ENCODE results near the gene ZFAND6.

Gene ZFAND6

DNA sequence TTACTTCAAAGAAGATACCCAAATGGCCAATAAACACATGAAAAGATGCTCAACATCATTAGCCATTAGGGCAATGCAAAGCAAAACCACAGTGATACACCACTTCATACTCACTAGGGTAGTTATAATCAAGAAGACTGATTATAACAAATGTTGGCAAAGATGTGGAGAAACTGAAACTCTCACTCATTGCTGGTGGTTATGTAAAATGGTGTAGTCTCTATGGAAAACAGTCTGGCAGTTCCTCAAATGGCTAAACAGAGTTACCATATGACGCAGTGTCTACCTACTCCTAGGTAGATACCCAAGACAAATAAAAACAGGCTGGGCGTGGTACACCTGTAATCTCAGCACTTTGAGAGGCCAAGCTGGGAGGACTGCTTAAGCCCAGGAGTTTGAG lies 3.5 kb upstream of the ZFAND6 start:
- Histone ChIP-seq H3K4me3 (ENCODE audit: low read depth in 1 of 2, low read length in 2 of 2) (no peak overlapping the region), H3K4me1 (ENCODE audit: control insufficient read depth in 1 of 2, insufficient read depth in 2 of 2, low read length in 2 of 2) (peaks cover 4 to 7% of the 10 kb centered on the region in 2 donors), H3K27ac (ENCODE audit: low read length) (no peak overlapping the region)

DNA sequence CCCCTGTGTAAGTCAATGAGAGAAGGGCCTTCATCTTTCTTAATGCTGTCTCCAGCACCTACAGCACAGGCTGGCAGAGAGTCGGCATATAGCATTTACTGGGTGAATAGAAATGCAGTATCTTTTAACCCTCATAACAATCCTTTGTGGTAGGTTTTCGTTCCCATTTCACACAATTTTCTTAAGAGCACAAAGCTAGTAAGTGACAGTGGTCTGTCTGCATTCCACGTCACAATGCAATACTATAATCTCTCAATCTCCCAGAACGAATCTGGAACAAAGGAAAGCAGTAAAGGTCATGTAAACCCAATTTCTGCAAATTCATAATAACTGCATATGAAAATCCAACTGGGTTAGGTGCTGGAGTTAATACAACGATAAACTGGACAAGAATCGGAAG lies 1.4 kb upstream of the ZFAND6 start:
- no peaks in the 10 kb centered on the region for H3K36me3 ChIP-seq (ENCODE audit: control insufficient read depth in 1 of 2, insufficient read depth in 2 of 2, low read length in 2 of 2)
- no peak overlapping the region for H3K27ac ChIP-seq (ENCODE audit: low read length)
- no peaks in the 10 kb centered on the region for H3K27me3 ChIP-seq (ENCODE audit: low read depth, low read length)
- H3K4me1 ChIP-seq (ENCODE audit: control insufficient read depth in 1 of 2, insufficient read depth in 2 of 2, low read length in 2 of 2), result peaks cover 15 to 22% of the 10 kb centered on the region in 2 donors
- no peaks in the 10 kb centered on the region for H3K9me3 ChIP-seq (ENCODE audit: control insufficient read depth in 1 of 2, low read length in 2 of 2)
- H3K4me3 ChIP-seq (ENCODE audit: low read depth in 1 of 2, low read length in 2 of 2), result no peak overlapping the region

More for the DNA sequence above, 3.5 kb upstream of the ZFAND6 start:
- H3K9me3 ChIP-seq (ENCODE audit: control insufficient read depth in 1 of 2, low read length in 2 of 2), result no peaks in the 10 kb centered on the region
- H3K27me3 ChIP-seq (ENCODE audit: low read depth, low read length), result no peaks in the 10 kb centered on the region
- no peaks in the 10 kb centered on the region for H3K36me3 ChIP-seq (ENCODE audit: control insufficient read depth in 1 of 2, insufficient read depth in 2 of 2, low read length in 2 of 2)

DNA sequence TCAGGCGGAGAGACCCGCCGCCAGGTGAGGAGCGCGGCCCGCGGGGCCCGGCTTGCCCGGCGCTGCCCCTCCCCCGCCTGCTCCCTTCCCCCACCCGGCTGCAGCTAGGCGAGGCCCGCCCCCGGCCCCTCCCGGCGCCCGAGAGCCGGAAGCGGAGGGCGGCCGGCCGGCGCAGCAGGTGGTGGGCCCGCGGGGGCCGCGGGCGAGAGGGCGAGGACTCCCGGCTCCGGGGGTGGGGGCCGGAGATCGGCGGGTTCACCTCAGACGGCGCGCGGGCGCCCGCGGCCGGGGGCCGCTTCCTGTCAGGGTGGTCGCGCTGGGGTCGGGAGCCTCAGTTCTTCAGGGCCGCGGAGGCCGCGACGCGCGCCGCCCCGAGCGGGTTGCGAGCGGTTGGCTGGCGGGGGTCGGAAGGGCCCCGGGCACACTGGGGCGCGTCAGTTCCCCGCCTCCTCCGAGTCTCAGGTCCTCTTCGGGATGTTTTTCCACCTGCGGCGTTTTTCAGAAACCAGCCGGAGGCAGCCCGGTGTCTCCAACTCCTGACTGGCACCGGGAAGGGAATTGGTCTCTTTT lies 395 bp downstream of the ZFAND6 start:
- Histone ChIP-seq H3K4me1 (ENCODE audit: control insufficient read depth in 1 of 2, insufficient read depth in 2 of 2, low read length in 2 of 2) (peaks cover 15 to 22% of the 10 kb centered on the region in 2 donors), H3K27ac (ENCODE audit: low read length) (peak overlapping the region; percentile 92), H3K4me3 (ENCODE audit: low read depth in 1 of 2, low read length in 2 of 2) (peak overlapping the region; percentile 70 to 93), H3K27me3 (ENCODE audit: low read depth, low read length) (no peaks in the 10 kb centered on the region), H3K9me3 (ENCODE audit: control insufficient read depth in 1 of 2, low read length in 2 of 2) (no peaks in the 10 kb centered on the region), H3K36me3 (ENCODE audit: control insufficient read depth in 1 of 2, insufficient read depth in 2 of 2, low read length in 2 of 2) (no peaks in the 10 kb centered on the region)

DNA sequence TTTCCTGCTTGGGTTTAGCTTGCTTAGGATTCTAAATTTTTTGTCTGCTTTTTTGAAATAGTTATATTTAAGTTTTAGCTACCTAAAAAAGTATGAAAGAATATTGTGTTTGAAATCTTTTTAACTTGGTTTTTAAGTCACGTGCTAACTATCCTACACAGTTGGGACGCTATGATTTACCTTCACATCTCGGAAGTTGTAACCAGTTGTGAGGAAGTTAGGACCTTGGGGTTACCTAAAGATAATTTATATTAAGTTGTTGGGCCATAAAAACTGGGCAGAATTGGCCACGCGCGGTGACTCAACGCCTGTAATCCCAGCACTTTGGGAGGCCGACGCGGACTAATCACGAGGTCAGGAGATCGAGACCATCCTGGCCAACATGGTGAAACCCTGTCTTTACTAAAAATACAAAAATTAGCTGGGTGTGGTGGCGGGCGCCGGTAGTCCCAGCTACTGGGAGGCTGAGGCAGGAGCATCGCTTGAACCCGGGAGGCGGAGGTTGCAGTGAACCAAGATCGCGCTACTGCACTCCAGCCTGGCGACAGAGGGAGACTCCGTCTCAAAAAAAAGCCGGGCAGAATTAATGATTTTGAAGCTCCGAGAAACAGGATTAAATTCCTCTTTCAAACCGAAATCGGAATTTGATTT lies 1.0 kb downstream of the ZFAND6 start:
- Histone ChIP-seq H3K4me1 (ENCODE audit: control insufficient read depth in 1 of 2, insufficient read depth in 2 of 2, low read length in 2 of 2) (peaks cover 15 to 22% of the 10 kb centered on the region in 2 donors), H3K9me3 (ENCODE audit: control insufficient read depth in 1 of 2, low read length in 2 of 2) (no peaks in the 10 kb centered on the region)

DNA sequence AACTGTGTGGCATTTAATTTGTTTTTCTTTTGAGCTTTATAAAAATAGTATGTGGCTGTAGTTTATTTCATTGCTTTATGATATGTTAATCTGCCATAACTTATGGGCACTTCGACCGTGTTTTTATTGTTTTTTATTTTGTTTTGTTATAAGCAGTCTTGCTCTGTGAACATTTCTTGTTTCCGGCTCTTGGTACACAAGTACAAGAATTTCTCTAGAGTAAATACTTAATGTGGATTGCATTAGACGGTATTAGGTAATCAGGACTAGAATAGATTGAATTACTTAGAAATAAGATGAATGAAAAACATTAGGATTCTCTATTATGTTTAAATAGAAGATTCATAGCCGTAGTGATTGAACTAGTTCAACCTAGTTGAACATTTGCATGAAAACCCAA lies 2.1 kb downstream of the ZFAND6 start:
- H3K27ac ChIP-seq (ENCODE audit: low read length), result no peak overlapping the region
- peaks cover 15 to 22% of the 10 kb centered on the region in 2 donors for H3K4me1 ChIP-seq (ENCODE audit: control insufficient read depth in 1 of 2, insufficient read depth in 2 of 2, low read length in 2 of 2)
- peak overlapping the region in 1 of 2 donors; percentile 93 for H3K4me3 ChIP-seq (ENCODE audit: low read depth in 1 of 2, low read length in 2 of 2)
- no peaks in the 10 kb centered on the region for H3K27me3 ChIP-seq (ENCODE audit: low read depth, low read length)
- no peaks in the 10 kb centered on the region for H3K36me3 ChIP-seq (ENCODE audit: control insufficient read depth in 1 of 2, insufficient read depth in 2 of 2, low read length in 2 of 2)
- no peaks in the 10 kb centered on the region for H3K9me3 ChIP-seq (ENCODE audit: control insufficient read depth in 1 of 2, low read length in 2 of 2)

More for the DNA sequence above, 1.0 kb downstream of the ZFAND6 start:
- H3K27ac ChIP-seq (ENCODE audit: low read length), result peak overlapping the region; percentile 92
- H3K27me3 ChIP-seq (ENCODE audit: low read depth, low read length), result no peaks in the 10 kb centered on the region
- H3K36me3 ChIP-seq (ENCODE audit: control insufficient read depth in 1 of 2, insufficient read depth in 2 of 2, low read length in 2 of 2), result no peaks in the 10 kb centered on the region
- peak overlapping the region; percentile 70 to 93 for H3K4me3 ChIP-seq (ENCODE audit: low read depth in 1 of 2, low read length in 2 of 2)

DNA sequence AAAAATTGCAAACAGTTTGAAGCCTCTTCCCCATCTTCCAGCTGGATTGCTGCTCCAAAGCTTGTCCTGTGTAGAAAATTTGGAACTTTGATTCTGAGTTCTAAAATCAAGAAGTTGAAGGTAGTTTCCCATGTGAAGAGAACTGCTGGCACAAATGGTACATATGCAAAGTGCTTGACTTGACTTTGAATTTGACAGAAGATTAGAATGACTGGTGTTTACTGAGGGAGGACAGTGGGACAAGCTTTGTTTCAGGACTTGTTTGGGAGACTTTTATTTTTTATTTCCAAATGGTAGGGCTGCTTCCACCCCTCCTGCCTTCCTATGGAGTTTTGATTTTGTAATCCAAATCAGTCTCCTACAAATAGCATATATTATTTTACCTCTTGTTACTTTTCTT lies 7.4 kb downstream of the ZFAND6 start:
- H3K36me3 ChIP-seq (ENCODE audit: control insufficient read depth in 1 of 2, insufficient read depth in 2 of 2, low read length in 2 of 2), result no peaks in the 10 kb centered on the region
- H3K4me1 ChIP-seq (ENCODE audit: control insufficient read depth in 1 of 2, insufficient read depth in 2 of 2, low read length in 2 of 2), result peaks cover 4 to 5% of the 10 kb centered on the region in 2 donors
- H3K27me3 ChIP-seq (ENCODE audit: low read depth, low read length), result no peaks in the 10 kb centered on the region
- no peak overlapping the region for H3K27ac ChIP-seq (ENCODE audit: low read length)
- no peak overlapping the region for H3K4me3 ChIP-seq (ENCODE audit: low read depth in 1 of 2, low read length in 2 of 2)
- H3K9me3 ChIP-seq (ENCODE audit: control insufficient read depth in 1 of 2, low read length in 2 of 2), result no peaks in the 10 kb centered on the region

DNA sequence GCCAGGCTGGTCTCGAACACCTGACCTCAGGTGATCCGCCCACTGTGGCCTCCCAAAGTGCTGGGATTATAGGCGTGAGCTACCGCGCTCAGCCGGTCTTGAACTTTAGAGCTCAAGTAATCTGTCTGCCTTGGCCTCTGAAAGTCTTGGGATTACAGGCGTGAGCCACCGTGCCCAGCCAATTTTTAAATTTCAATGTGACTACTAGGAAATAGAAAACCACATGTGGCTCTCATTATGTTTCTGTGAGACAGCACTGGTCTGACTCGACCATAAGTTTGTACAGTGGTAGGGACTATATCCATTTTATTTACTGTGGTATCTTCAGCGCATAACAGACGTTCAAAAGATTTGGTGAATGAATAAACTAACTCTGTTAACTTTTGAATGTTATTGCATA lies 9.1 kb downstream of the ZFAND6 start:
- H3K27ac ChIP-seq (ENCODE audit: low read length), result no peak overlapping the region
- H3K36me3 ChIP-seq (ENCODE audit: control insufficient read depth in 1 of 2, insufficient read depth in 2 of 2, low read length in 2 of 2), result no peaks in the 10 kb centered on the region
- H3K9me3 ChIP-seq (ENCODE audit: control insufficient read depth in 1 of 2, low read length in 2 of 2), result no peaks in the 10 kb centered on the region
- peaks cover 0 to 8% of the 10 kb centered on the region in 2 donors for H3K4me1 ChIP-seq (ENCODE audit: control insufficient read depth in 1 of 2, insufficient read depth in 2 of 2, low read length in 2 of 2)
- no peaks in the 10 kb centered on the region for H3K27me3 ChIP-seq (ENCODE audit: low read depth, low read length)
- H3K4me3 ChIP-seq (ENCODE audit: low read depth in 1 of 2, low read length in 2 of 2), result no peak overlapping the region

DNA sequence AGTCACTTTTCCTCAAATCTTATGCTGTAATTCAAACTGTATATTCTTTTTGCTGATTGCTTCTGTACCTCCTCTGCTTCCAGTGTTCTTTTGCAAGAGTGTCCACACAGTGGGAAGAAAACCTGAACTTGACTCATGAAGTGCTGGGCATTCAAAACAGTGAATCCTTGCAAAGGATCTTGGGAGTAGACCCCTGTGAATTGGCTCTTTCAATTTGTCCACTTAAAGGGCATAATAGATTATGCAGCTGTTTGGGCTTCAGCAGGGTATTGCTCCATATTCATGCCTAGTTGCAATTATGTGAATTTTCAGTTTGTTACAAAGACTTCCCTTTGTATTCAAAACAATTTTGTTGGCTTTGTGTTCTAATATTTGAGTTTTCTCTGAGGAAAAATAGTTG lies 11.4 kb downstream of the ZFAND6 start:
- H3K4me1 ChIP-seq (ENCODE audit: control insufficient read depth in 1 of 2, insufficient read depth in 2 of 2, low read length in 2 of 2), result peaks cover 0 to 18% of the 10 kb centered on the region in 2 donors
- H3K27ac ChIP-seq (ENCODE audit: low read length), result no peak overlapping the region
- no peaks in the 10 kb centered on the region for H3K27me3 ChIP-seq (ENCODE audit: low read depth, low read length)
- no peaks in the 10 kb centered on the region for H3K9me3 ChIP-seq (ENCODE audit: control insufficient read depth in 1 of 2, low read length in 2 of 2)
- no peak overlapping the region for H3K4me3 ChIP-seq (ENCODE audit: low read depth in 1 of 2, low read length in 2 of 2)
- H3K36me3 ChIP-seq (ENCODE audit: control insufficient read depth in 1 of 2, insufficient read depth in 2 of 2, low read length in 2 of 2), result no peaks in the 10 kb centered on the region

DNA sequence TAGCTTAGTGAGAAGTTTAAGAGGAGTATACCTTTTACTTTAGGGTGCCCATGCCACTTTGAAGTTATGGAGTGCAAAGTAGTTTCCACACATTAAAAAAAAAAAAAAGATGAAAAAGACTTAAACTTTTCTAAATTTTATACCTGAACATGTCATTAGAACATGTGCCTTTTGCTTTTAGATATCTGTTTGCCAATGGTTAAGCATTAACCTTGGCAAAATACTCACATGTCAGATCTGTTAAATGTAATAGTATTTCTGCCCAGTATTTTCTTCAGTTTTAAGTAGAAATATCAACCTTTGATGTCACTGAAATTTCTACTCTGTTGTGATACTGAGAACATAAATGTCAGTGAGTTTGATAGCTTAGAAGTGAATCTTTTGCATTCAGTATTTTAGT lies 12.2 kb downstream of the ZFAND6 start:
- Histone ChIP-seq H3K4me1 (ENCODE audit: control insufficient read depth in 1 of 2, insufficient read depth in 2 of 2, low read length in 2 of 2) (peaks cover 0 to 22% of the 10 kb centered on the region in 2 donors), H3K27ac (ENCODE audit: low read length) (no peak overlapping the region), H3K27me3 (ENCODE audit: low read depth, low read length) (no peaks in the 10 kb centered on the region), H3K4me3 (ENCODE audit: low read depth in 1 of 2, low read length in 2 of 2) (peak overlapping the region; percentile 46 to 72), H3K9me3 (ENCODE audit: control insufficient read depth in 1 of 2, low read length in 2 of 2) (no peaks in the 10 kb centered on the region), H3K36me3 (ENCODE audit: control insufficient read depth in 1 of 2, insufficient read depth in 2 of 2, low read length in 2 of 2) (no peaks in the 10 kb centered on the region)

DNA sequence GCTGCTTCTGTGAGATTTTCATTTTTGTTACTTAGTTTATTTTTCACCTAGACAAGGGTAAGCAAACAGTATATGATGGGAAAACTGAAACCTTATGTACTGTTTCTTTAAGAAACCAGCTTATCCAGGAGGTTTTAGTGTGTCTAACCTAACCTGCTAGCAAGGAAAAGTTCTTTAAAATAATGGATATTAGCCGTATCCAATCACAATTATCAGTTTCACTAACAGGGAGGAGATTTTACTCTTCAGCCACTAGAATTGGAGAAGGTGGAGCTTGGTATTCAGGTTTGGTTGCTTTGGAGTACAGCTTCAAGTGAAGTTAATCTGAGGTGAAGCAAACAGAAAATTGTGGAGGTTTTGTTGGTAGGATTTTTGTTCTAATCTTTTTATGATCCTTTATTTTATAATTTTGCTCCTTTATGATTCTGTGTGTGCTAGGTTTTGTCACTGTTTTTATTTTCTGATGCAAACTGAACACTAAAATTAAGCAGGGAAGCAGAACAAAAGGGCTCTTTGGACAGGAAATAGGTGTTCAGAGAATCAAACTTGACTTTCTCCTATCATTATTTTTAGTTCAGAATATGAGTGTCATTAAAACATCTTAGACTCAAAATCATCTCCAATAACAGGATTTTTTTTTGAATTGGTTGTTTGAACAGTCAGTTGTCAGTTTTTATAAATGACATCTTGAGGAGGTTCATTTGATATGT lies 13.0 kb downstream of the ZFAND6 start:
- H3K27me3 ChIP-seq (ENCODE audit: low read depth, low read length), result no peaks in the 10 kb centered on the region
- no peaks in the 10 kb centered on the region for H3K36me3 ChIP-seq (ENCODE audit: control insufficient read depth in 1 of 2, insufficient read depth in 2 of 2, low read length in 2 of 2)
- peak overlapping the region; percentile 56 for H3K27ac ChIP-seq (ENCODE audit: low read length)
- H3K9me3 ChIP-seq (ENCODE audit: control insufficient read depth in 1 of 2, low read length in 2 of 2), result no peaks in the 10 kb centered on the region
- H3K4me1 ChIP-seq (ENCODE audit: control insufficient read depth in 1 of 2, insufficient read depth in 2 of 2, low read length in 2 of 2), result peaks cover 3 to 30% of the 10 kb centered on the region in 2 donors
- peak overlapping the region; percentile 46 to 72 for H3K4me3 ChIP-seq (ENCODE audit: low read depth in 1 of 2, low read length in 2 of 2)

DNA sequence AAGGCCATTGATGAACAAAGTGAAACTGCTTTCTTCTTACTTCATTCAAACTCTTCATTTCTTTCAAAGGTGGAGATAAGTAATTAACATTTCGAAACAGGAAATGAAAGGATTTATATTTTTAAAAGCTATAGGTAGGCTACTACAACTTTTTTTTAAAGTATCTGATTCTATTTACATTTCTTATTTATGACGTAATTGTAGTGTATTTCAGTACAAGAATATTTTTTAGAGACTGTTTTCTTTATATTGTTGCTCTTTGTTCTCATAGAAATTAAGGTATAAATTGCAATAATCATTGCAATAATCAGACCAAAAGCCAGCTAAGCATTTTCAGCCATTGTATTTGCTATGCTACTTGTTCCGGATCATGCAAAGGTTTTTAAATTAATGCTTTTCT lies 13.7 kb downstream of the ZFAND6 start:
- Histone ChIP-seq H3K36me3 (ENCODE audit: control insufficient read depth in 1 of 2, insufficient read depth in 2 of 2, low read length in 2 of 2) (no peaks in the 10 kb centered on the region), H3K4me1 (ENCODE audit: control insufficient read depth in 1 of 2, insufficient read depth in 2 of 2, low read length in 2 of 2) (peaks cover 4 to 31% of the 10 kb centered on the region in 2 donors), H3K27ac (ENCODE audit: low read length) (no peak overlapping the region), H3K4me3 (ENCODE audit: low read depth in 1 of 2, low read length in 2 of 2) (peak overlapping the region; percentile 5 to 46), H3K27me3 (ENCODE audit: low read depth, low read length) (no peaks in the 10 kb centered on the region), H3K9me3 (ENCODE audit: control insufficient read depth in 1 of 2, low read length in 2 of 2) (no peaks in the 10 kb centered on the region)
